Measurements from ENCODE around the gene PATJ. TPM values are rescaled to one million over a fixed set of nuclear protein-coding genes. Genes with fewer than 3 reads are reported as not detected.
"Not testable (repeated sequence)": the region's sequence is repeated elsewhere in the genome, so short reads cannot be mapped to it uniquely, and the experiment has no call there.

PATJ gene
- polyA plus RNA-seq, 1 experiment = 3.6 TPM

- Histone ChIP-seq H3K27me3 (ENCODE audit: control insufficient read depth, insufficient read depth, low read length) (no peaks in the 10 kb centered on the region), H3K27ac (ENCODE audit: low read depth, low read length) (no peak overlapping the region), H3K9me3 (ENCODE audit: control insufficient read depth, insufficient read depth, low read length) (no peaks in the 10 kb centered on the region; the same call in 1 of the 2 replicates), H3K4me3 (ENCODE audit: low read depth, low read length) (no peak overlapping the region)
- ChIA-PET CTCF (no interaction called here), POLR2A (no interaction called here)
- no peak for TF ChIP-seq CTCF (IDR thresholded peaks at IDR 0.05; ENCODE audit: low read depth, low read length)
- DNase-seq (ENCODE audit: low read depth, low spot score) = no peak
These were observed 14.7 kb upstream of the PATJ start for GRCh38 chr1:61727544-61727943.

- H3K9me3 ChIP-seq (ENCODE audit: control insufficient read depth, insufficient read depth, low read length); H3K27ac ChIP-seq (ENCODE audit: low read depth, low read length); H3K4me3 ChIP-seq (ENCODE audit: low read depth, low read length); H3K27me3 ChIP-seq (ENCODE audit: control insufficient read depth, insufficient read depth, low read length); DNase-seq (ENCODE audit: low read depth, low spot score); CTCF ChIA-PET; POLR2A ChIA-PET: not testable (repeated sequence)
These were observed 11.6 kb upstream of the PATJ start for GRCh38 chr1:61730679-61731078.

DNA sequence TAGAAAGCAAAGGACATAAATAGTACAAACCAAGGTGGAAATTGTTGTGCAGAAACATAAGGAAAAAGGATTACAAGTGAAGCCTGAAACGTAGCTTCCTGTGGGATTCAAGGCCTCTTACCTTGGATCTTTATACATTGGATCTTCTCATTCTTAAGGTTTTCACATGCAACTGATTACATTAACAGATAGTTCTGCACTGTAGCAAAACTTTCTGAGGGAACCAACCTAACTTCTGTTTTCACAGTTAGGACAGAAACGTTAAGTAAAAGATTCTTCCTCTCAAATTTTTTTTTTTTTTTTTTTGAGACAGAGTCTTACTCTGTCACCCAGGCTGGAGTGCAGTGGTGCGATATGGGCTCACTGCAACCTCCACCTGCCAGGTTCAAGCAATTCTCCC lies 9.6 kb upstream of the PATJ start:
- no peak for TF ChIP-seq CTCF (IDR thresholded peaks at IDR 0.05; ENCODE audit: low read depth, low read length)
- POLR2A ChIA-PET = no interaction called here
- H3K9me3 ChIP-seq (ENCODE audit: control insufficient read depth, insufficient read depth, low read length) = no peaks in the 10 kb centered on the region
- H3K4me3 ChIP-seq (ENCODE audit: low read depth, low read length) = no peak overlapping the region
- CTCF ChIA-PET = no interaction called here
- H3K27ac ChIP-seq (ENCODE audit: low read depth, low read length) = no peak overlapping the region
- H3K27me3 ChIP-seq (ENCODE audit: control insufficient read depth, insufficient read depth, low read length) = no peaks in the 10 kb centered on the region
- DNase-seq (ENCODE audit: low read depth, low spot score) = no peak

GRCh38 chr1:61740751-61741700 lies 1.3 kb upstream of the PATJ start:
- H3K27ac ChIP-seq (ENCODE audit: low read depth, low read length) = no peak overlapping the region
- H3K4me3 ChIP-seq (ENCODE audit: low read depth, low read length) = no peak overlapping the region
- no peak for DNase-seq (ENCODE audit: low read depth, low spot score)
- H3K27me3 ChIP-seq (ENCODE audit: control insufficient read depth, insufficient read depth, low read length) = no peaks in the 10 kb centered on the region
- H3K9me3 ChIP-seq (ENCODE audit: control insufficient read depth, insufficient read depth, low read length) = no peaks in the 10 kb centered on the region; the same call in 1 of the 2 replicates
- ChIA-PET POLR2A (no interaction called here), CTCF (no interaction called here)
- TF ChIP-seq CTCF (IDR thresholded peaks at IDR 0.05; ENCODE audit: low read depth, low read length) = no peak

DNA sequence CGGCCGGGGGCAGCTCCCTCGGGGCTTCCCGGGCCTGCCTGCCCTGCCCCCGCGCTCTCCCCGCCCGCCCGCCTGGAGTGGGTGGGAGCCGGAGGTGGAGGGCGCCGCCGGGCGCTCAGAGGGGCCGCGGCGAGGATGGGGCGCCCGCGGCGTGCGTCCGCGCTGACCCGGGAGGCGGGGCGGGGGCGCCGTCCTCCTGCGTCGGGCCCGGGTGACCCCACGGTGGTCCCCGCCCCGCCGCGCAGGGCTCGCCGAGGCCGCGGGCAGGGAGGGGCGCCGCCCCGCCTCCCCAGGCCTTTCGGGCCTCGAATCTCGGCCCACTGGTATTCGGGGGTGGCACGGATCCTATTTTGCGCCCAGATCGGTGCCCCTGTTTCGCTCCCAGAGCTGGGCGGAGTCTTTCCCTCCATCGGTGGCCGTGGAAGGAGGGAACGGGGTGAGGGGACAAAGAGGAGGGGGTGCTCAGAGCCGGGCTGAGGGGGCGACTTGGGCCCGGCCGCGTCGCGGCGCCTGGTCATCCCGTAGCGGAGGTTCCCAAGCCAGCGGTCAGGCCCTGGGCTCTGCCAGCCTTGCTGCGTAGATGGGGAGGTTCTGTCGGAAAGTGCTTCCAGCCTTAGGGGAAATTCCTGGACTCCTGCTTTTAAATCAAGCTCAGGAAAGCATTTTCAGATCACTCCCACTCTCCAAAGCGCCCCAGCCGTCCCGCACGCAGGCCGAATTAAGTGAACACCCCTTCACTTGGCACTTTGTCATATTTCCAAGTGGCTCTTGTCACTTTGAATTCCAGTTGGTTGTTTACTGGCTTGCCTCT lies 545 bp downstream of the PATJ start:
- CTCF ChIA-PET = interaction anchor here (1.4 kb wide), 1 partner anchor 665 kb away, joined by 4 read pairs; no protein-coding TSS in a partner anchor
- Histone ChIP-seq H3K27me3 (ENCODE audit: control insufficient read depth, insufficient read depth, low read length) (no peaks in the 10 kb centered on the region), H3K4me3 (ENCODE audit: low read depth, low read length) (peak overlapping the region; percentile 67), H3K27ac (ENCODE audit: low read depth, low read length) (no peak overlapping the region), H3K9me3 (ENCODE audit: control insufficient read depth, insufficient read depth, low read length) (no peaks in the 10 kb centered on the region; the same call in 1 of the 2 replicates)
- TF ChIP-seq CTCF (IDR thresholded peaks at IDR 0.05; ENCODE audit: low read depth, low read length) = no peak
- DNase-seq (ENCODE audit: low read depth, low spot score) = no peak
- POLR2A ChIA-PET = interaction anchor here (0.6 kb wide), 1 partner anchor 109 kb away, joined by 5 read pairs; no protein-coding TSS in a partner anchor
